ENCODE measurements around the gene TREH. TPM values are rescaled to one million over a fixed set of nuclear protein-coding genes. Genes with fewer than 3 reads are reported as not detected.

The TREH gene
- total RNA-seq, 1 donor from 2014 or later: not detected

GRCh38 chr11:118649941-118650340 is 29.5 kb downstream of the TREH start:
- no peaks in the 10 kb centered on the region for H3K27me3 Mint-ChIP-seq
- ATAC-seq (ENCODE audit: low read depth) (no peak), DNase-seq (no peak)
- POLR2A ChIA-PET: no interaction called here
- no peaks in the 10 kb centered on the region for H3K36me3 Mint-ChIP-seq (ENCODE audit: low read depth)
- H3K9me3 Mint-ChIP-seq: no peaks in the 10 kb centered on the region
- no peak overlapping the region for H3K27ac Mint-ChIP-seq
- TF ChIP-seq CTCF (IDR thresholded peaks at IDR 0.05): no peak
- CTCF ChIA-PET: no interaction called here
- intact Hi-C loops (cut with micrococcal nuclease): no loop called here
- H3K4me3 Mint-ChIP-seq: no peak overlapping the region
- no peaks in the 10 kb centered on the region for H3K4me1 Mint-ChIP-seq

GRCh38 chr11:118648291-118648690 is 31.2 kb downstream of the TREH start:
- Mint-ChIP-seq H3K27me3 (no peaks in the 10 kb centered on the region), H3K27ac (no peak overlapping the region), H3K4me3 (no peak overlapping the region), H3K9me3 (no peaks in the 10 kb centered on the region), H3K36me3 (ENCODE audit: low read depth) (no peaks in the 10 kb centered on the region), H3K4me1 (no peaks in the 10 kb centered on the region)
- CTCF ChIA-PET: no interaction called here
- ATAC-seq (ENCODE audit: low read depth) (no peak), DNase-seq (no peak)
- POLR2A ChIA-PET: no interaction called here
- intact Hi-C loops (cut with micrococcal nuclease): no loop called here
- TF ChIP-seq CTCF (IDR thresholded peaks at IDR 0.05): no peak

- no peak overlapping the region for H3K4me3 Mint-ChIP-seq
- TF ChIP-seq CTCF (IDR thresholded peaks at IDR 0.05): no peak
- H3K36me3 Mint-ChIP-seq (ENCODE audit: low read depth): no peaks in the 10 kb centered on the region
- no peak overlapping the region for H3K27ac Mint-ChIP-seq
- H3K4me1 Mint-ChIP-seq: no peaks in the 10 kb centered on the region
- no peaks in the 10 kb centered on the region for H3K9me3 Mint-ChIP-seq
- intact Hi-C loops (cut with micrococcal nuclease): no loop called here
- no peaks in the 10 kb centered on the region for H3K27me3 Mint-ChIP-seq
- DNase-seq: no peak
- ChIA-PET POLR2A (no interaction called here), CTCF (no interaction called here)
- no peak for ATAC-seq (ENCODE audit: low read depth)
Measured at GRCh38 chr11:118646393-118646792, 33.1 kb downstream of the TREH start.

GRCh38 chr11:118645066-118645715 is 34.3 kb downstream of the TREH start:
- no peaks in the 10 kb centered on the region for H3K36me3 Mint-ChIP-seq (ENCODE audit: low read depth)
- no peak for TF ChIP-seq CTCF (IDR thresholded peaks at IDR 0.05)
- no peaks in the 10 kb centered on the region for H3K27me3 Mint-ChIP-seq
- ChIA-PET POLR2A (no interaction called here), CTCF (no interaction called here)
- no peak overlapping the region for H3K4me3 Mint-ChIP-seq
- intact Hi-C loops (cut with micrococcal nuclease): no loop called here
- no peak for DNase-seq
- no peak overlapping the region for H3K27ac Mint-ChIP-seq
- no peaks in the 10 kb centered on the region for H3K9me3 Mint-ChIP-seq
- ATAC-seq (ENCODE audit: low read depth): no peak
- no peaks in the 10 kb centered on the region for H3K4me1 Mint-ChIP-seq

GRCh38 chr11:118644496-118644895 is 35.0 kb downstream of the TREH start:
- DNase-seq (no peak), ATAC-seq (ENCODE audit: low read depth) (no peak)
- intact Hi-C loops (cut with micrococcal nuclease): no loop called here
- H3K27ac Mint-ChIP-seq: no peak overlapping the region
- ChIA-PET POLR2A (no interaction called here), CTCF (no interaction called here)
- H3K9me3 Mint-ChIP-seq: no peaks in the 10 kb centered on the region
- no peaks in the 10 kb centered on the region for H3K4me1 Mint-ChIP-seq
- H3K27me3 Mint-ChIP-seq: no peaks in the 10 kb centered on the region
- TF ChIP-seq CTCF (IDR thresholded peaks at IDR 0.05): no peak
- H3K36me3 Mint-ChIP-seq (ENCODE audit: low read depth): no peaks in the 10 kb centered on the region
- no peak overlapping the region for H3K4me3 Mint-ChIP-seq

Data from activated B cell treated with CpG ODN at 0.5 μM for 24 hours (primary cell).